HepG2 (cell line): ENCODE results near the gene CYBRD1. TPM values are rescaled to one million over a fixed set of nuclear protein-coding genes. Genes with fewer than 3 reads are reported as not detected.

Source experiments
- CAMTA2 ChIP-seq: sonication (generic); formaldehyde crosslinking; IDR thresholded peaks from 2 replicates; pipeline ENCODE4 v1.4.0; 2020; ENCODE audit warnings: mild to moderate bottlenecking, missing genetic modification reagents, borderline replicate concordance
- FOXM1 ChIP-seq: sonication (generic); formaldehyde crosslinking; IDR thresholded peaks from 2 replicates; pipeline ENCODE4 v1.5.0; 2020; ENCODE audit warnings: missing genetic modification reagents
- KDM2A ChIP-seq: sonication (generic); formaldehyde crosslinking; IDR thresholded peaks from 2 replicates; pipeline ENCODE4 v1.4.0; 2020; ENCODE audit warnings: low read depth, missing genetic modification reagents, borderline replicate concordance
- SCMH1 ChIP-seq: sonication (generic); formaldehyde crosslinking; IDR thresholded peaks from 2 replicates; pipeline ENCODE4 v1.9.0; 2021; ENCODE audit warnings: missing genetic modification reagents, mild to moderate bottlenecking, borderline replicate concordance
- TEF ChIP-seq: sonication (generic); formaldehyde crosslinking; IDR thresholded peaks from 2 replicates; pipeline ENCODE4 v1.5.0; 2020; ENCODE audit warnings: missing genetic modification reagents
- TMF1 ChIP-seq: sonication (generic); formaldehyde crosslinking; IDR thresholded peaks from 2 replicates; pipeline ENCODE4 v1.8.1; 2022; ENCODE audit warnings: low read depth, missing genetic modification reagents
- ZBTB14 ChIP-seq: sonication (generic); formaldehyde crosslinking; IDR thresholded peaks from 2 replicates; pipeline ENCODE4 v1.4.0; 2020; ENCODE audit warnings: missing genetic modification reagents
- ZNF282 ChIP-seq: fragments of 450-650 bp; IDR thresholded peaks from 2 replicates; pipeline ENCODE4 v1.6.1; 2018; ENCODE audit not compliant: partially characterized antibody
- ZNF460 ChIP-seq: sonication (generic); formaldehyde crosslinking; IDR thresholded peaks from 2 replicates; pipeline ENCODE4 v1.5.1; 2020; ENCODE audit warnings: missing genetic modification reagents, mild to moderate bottlenecking, borderline replicate concordance
- ZNF513 ChIP-seq: sonication (generic); formaldehyde crosslinking; conservative IDR thresholded peaks from 2 replicates; pipeline ENCODE4 v1.5.0; 2020; ENCODE audit warnings: missing genetic modification reagents
- ZNF569 ChIP-seq: sonication (generic); formaldehyde crosslinking; IDR thresholded peaks from 2 replicates; pipeline ENCODE4 v1.5.0; 2020; ENCODE audit warnings: mild to moderate bottlenecking, missing genetic modification reagents, moderate library complexity, borderline replicate concordance
- polyA plus RNA-seq, 8 experiments: library from polyadenylated mRNA; depleted of rRNA in 3 of 8; stranded (reverse) in 7 of 8; unstranded in 1 of 8; fragments of >200 nt; fragmentation: Illumina TruSeq in 4 of 8; extraction: Trizol in 4 of 8; gene quantifications; 2 replicates each; pipeline versions ENCODE4 v1.2.1 to v1.2.3, GENCODE V29; 2011 to 2016; ENCODE audit warnings: low read depth in 4 of 8, missing spikeins in 1 of 8, mixed read lengths in 1 of 8; ENCODE audit not compliant: insufficient read depth in 1 of 8
- total RNA-seq, 5 experiments: library from RNA; depleted of rRNA; stranded (reverse); fragments of >200 nt; fragmentation: Illumina TruSeq; extraction: Trizol; gene quantifications; 2 replicates each; pipeline ENCODE4 v1.2.3, GENCODE V29; 2016; ENCODE audit warnings: low read depth in 1 of 5
- TF ChIP-seq, protein P1 (sequence below): sonication (generic); formaldehyde crosslinking; IDR thresholded peaks from 2 replicates; pipeline ENCODE4 v1.4.0; 2020; ENCODE audit warnings: missing genetic modification reagents
- TF ChIP-seq, protein P2 (sequence below): sonication (generic); formaldehyde crosslinking; conservative IDR thresholded peaks from 2 replicates; pipeline ENCODE4 v1.4.0; 2020; ENCODE audit warnings: mild to moderate bottlenecking, missing genetic modification reagents, moderate library complexity
- TF ChIP-seq, protein P3 (sequence below): sonication (generic); formaldehyde crosslinking; IDR thresholded peaks from 2 replicates; pipeline ENCODE4 v1.5.0; 2020; ENCODE audit warnings: missing genetic modification reagents

Gene CYBRD1
- total and polyA plus RNA-seq, 2 of the 13 experiments (the other 11 are each of a cell fraction or from before 2014, with no cell fraction given) = 0.13 to 0.42 TPM

- TF ChIP-seq, protein P1, sequence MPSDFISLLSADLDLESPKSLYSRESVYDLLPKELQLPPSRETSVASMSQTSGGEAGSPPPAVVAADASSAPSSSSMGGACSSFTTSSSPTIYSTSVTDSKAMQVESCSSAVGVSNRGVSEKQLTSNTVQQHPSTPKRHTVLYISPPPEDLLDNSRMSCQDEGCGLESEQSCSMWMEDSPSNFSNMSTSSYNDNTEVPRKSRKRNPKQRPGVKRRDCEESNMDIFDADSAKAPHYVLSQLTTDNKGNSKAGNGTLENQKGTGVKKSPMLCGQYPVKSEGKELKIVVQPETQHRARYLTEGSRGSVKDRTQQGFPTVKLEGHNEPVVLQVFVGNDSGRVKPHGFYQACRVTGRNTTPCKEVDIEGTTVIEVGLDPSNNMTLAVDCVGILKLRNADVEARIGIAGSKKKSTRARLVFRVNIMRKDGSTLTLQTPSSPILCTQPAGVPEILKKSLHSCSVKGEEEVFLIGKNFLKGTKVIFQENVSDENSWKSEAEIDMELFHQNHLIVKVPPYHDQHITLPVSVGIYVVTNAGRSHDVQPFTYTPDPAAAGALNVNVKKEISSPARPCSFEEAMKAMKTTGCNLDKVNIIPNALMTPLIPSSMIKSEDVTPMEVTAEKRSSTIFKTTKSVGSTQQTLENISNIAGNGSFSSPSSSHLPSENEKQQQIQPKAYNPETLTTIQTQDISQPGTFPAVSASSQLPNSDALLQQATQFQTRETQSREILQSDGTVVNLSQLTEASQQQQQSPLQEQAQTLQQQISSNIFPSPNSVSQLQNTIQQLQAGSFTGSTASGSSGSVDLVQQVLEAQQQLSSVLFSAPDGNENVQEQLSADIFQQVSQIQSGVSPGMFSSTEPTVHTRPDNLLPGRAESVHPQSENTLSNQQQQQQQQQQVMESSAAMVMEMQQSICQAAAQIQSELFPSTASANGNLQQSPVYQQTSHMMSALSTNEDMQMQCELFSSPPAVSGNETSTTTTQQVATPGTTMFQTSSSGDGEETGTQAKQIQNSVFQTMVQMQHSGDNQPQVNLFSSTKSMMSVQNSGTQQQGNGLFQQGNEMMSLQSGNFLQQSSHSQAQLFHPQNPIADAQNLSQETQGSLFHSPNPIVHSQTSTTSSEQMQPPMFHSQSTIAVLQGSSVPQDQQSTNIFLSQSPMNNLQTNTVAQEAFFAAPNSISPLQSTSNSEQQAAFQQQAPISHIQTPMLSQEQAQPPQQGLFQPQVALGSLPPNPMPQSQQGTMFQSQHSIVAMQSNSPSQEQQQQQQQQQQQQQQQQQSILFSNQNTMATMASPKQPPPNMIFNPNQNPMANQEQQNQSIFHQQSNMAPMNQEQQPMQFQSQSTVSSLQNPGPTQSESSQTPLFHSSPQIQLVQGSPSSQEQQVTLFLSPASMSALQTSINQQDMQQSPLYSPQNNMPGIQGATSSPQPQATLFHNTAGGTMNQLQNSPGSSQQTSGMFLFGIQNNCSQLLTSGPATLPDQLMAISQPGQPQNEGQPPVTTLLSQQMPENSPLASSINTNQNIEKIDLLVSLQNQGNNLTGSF (CRISPR knock-in tag) = no peak
- TF ChIP-seq, protein P2, sequence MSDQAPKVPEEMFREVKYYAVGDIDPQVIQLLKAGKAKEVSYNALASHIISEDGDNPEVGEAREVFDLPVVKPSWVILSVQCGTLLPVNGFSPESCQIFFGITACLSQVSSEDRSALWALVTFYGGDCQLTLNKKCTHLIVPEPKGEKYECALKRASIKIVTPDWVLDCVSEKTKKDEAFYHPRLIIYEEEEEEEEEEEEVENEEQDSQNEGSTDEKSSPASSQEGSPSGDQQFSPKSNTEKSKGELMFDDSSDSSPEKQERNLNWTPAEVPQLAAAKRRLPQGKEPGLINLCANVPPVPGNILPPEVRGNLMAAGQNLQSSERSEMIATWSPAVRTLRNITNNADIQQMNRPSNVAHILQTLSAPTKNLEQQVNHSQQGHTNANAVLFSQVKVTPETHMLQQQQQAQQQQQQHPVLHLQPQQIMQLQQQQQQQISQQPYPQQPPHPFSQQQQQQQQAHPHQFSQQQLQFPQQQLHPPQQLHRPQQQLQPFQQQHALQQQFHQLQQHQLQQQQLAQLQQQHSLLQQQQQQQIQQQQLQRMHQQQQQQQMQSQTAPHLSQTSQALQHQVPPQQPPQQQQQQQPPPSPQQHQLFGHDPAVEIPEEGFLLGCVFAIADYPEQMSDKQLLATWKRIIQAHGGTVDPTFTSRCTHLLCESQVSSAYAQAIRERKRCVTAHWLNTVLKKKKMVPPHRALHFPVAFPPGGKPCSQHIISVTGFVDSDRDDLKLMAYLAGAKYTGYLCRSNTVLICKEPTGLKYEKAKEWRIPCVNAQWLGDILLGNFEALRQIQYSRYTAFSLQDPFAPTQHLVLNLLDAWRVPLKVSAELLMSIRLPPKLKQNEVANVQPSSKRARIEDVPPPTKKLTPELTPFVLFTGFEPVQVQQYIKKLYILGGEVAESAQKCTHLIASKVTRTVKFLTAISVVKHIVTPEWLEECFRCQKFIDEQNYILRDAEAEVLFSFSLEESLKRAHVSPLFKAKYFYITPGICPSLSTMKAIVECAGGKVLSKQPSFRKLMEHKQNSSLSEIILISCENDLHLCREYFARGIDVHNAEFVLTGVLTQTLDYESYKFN = no peak
- TF ChIP-seq FOXM1 = no peak
- no peak for TF ChIP-seq ZNF513 (CRISPR knock-in tag)
- 0 out of 2 replicates have a peak, but pooled peaks have one; percentile 7 for TF ChIP-seq ZBTB14 (CRISPR knock-in tag)
- TF ChIP-seq ZNF569 (CRISPR knock-in tag) = no peak
- TF ChIP-seq, protein P3, sequence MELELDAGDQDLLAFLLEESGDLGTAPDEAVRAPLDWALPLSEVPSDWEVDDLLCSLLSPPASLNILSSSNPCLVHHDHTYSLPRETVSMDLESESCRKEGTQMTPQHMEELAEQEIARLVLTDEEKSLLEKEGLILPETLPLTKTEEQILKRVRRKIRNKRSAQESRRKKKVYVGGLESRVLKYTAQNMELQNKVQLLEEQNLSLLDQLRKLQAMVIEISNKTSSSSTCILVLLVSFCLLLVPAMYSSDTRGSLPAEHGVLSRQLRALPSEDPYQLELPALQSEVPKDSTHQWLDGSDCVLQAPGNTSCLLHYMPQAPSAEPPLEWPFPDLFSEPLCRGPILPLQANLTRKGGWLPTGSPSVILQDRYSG (CRISPR knock-in tag) = no peak
- TF ChIP-seq ZNF460 (CRISPR knock-in tag) = no peak
- TF ChIP-seq SCMH1 (CRISPR knock-in tag) = no peak
- TF ChIP-seq KDM2A (CRISPR knock-in tag) = peak; percentile 48
- TF ChIP-seq CAMTA2 (CRISPR knock-in tag) = 0 out of 2 replicates have a peak, but pooled peaks have one; percentile 49
- no peak for TF ChIP-seq TEF (CRISPR knock-in tag)
- no peak for TF ChIP-seq TMF1 (CRISPR knock-in tag)
- no peak for TF ChIP-seq ZNF282
Measured at GRCh38 chr2:171523088-171524017, 1.1 kb downstream of the CYBRD1 start (continued).
